ENCODE measurements around the gene FMNL2.

The FMNL2 gene

GRCh38 chr2:152649997-152650396 lies 315.0 kb downstream of the FMNL2 start:
- no peak for DNase-seq (ENCODE audit: low read depth)

GRCh38 chr2:152650768-152651371 lies 315.9 kb downstream of the FMNL2 start:
- DNase-seq (ENCODE audit: low read depth): no peak

DNA sequence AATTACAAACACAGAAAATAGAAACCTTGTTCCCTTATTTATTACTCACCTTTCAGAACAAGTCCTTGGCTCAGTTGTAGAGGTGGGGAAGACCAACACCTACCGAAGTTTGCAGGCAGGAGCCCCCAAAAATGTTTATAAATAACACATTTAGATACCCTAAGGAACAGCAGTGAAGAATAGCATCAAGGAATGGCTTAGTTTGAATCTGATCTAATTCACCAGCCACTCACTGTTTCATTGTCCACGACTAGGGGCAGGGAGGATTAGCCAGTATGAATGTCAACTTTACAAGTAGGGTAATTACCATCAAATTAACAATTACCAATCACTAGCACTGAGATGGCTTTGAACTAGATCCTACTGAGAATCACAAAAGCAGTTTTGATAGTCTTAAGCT lies 316.9 kb downstream of the FMNL2 start:
- no peak for DNase-seq (ENCODE audit: low read depth)

DNA sequence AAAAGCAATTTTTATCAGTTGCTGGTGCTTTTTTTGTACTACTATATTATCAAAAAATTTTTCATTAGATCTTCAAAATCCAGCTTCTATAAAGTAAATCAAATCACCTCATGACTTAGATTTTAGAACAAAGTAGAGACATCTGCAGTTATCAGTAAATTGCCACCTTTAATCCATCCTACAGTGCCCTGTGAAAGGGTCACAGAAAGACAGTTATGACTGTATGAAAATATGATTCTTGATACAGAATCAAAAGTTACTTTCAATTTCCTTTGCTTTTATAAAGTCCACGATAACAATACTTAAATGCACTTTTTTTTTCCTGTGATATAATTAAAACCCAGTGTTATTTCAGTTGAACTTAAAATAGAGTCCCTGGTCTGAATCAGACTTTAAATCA lies 320.9 kb downstream of the FMNL2 start:
- DNase-seq (ENCODE audit: low read depth): no peak

GRCh38 chr2:152657043-152657442 lies 322.1 kb downstream of the FMNL2 start:
- DNase-seq (ENCODE audit: low read depth): no peak

DNA sequence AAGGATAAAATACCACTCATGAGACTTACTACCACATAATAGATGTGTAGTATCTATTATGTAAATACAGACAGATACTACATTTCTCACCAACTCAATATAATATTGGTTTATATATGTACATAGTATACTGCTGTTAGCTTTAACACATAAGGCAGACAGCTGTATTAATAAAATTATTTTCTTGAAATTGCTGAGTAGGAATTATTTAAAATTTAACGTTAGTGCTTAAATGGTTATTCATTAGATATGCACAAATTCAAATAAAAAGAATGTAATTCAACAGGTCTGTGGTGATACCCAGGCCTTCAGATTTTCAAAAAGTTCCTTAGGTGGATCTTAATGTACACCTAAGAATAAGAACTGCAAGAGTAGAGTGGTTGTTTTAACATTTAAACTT lies 323.2 kb downstream of the FMNL2 start:
- DNase-seq (ENCODE audit: low read depth): no peak

GRCh38 chr2:152661076-152661475 lies 326.1 kb downstream of the FMNL2 start:
- DNase-seq (ENCODE audit: low read depth): no peak

GRCh38 chr2:152664725-152665124 lies 329.8 kb downstream of the FMNL2 start:
- DNase-seq (ENCODE audit: low read depth): no peak

- no peak for DNase-seq (ENCODE audit: low read depth)
These were observed 339.4 kb downstream of the FMNL2 start for GRCh38 chr2:152674334-152674733.

DNA sequence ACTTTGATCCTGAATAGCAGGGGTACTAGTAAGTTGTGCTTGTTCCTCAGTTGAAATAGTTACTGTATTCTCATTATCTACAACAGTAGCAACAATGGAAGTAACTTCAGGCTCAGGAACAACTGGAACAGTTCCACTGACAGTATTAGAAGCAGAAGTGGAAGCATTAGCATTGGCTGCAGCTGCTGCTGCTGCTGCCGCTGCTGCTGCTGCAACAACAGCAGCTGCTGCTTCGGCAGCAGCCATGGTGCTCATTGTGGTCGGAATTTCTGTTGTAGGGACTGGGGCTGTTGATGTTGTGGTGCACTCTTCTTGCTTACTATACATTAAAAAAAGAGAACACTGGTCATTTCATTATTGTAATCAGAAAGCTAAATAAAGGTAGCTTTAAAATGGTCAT lies 341.5 kb downstream of the FMNL2 start:
- DNase-seq (ENCODE audit: low read depth): no peak

GRCh38 chr2:152678808-152679207 lies 343.8 kb downstream of the FMNL2 start:
- DNase-seq (ENCODE audit: low read depth): no peak

GRCh38 chr2:152682663-152683062 lies 347.7 kb downstream of the FMNL2 start:
- no peak for DNase-seq (ENCODE audit: low read depth)

DNA sequence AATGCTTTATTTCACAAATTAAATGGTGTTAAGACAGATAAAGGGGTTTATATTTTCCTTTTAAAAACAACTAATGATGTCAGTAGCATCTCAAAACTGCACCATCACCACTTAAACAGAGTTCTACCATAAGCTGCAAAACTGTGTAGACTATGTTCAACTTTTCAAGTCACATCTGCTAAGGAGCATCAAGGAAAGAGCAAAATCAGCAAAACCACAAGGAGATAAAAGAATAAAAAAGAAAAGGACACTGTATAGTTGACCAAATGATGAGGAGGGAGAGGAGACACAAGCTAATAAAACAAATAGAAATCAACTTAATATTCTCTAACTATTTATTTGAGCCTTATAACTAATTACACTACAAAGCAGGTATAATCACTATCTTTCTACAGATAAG lies 348.4 kb downstream of the FMNL2 start:
- DNase-seq (ENCODE audit: low read depth): no peak

GRCh38 chr2:152686321-152686720 lies 351.3 kb downstream of the FMNL2 start:
- DNase-seq (ENCODE audit: low read depth): no peak

GRCh38 chr2:152693033-152693432 lies 358.1 kb downstream of the FMNL2 start:
- no peak for DNase-seq (ENCODE audit: low read depth)

DNA sequence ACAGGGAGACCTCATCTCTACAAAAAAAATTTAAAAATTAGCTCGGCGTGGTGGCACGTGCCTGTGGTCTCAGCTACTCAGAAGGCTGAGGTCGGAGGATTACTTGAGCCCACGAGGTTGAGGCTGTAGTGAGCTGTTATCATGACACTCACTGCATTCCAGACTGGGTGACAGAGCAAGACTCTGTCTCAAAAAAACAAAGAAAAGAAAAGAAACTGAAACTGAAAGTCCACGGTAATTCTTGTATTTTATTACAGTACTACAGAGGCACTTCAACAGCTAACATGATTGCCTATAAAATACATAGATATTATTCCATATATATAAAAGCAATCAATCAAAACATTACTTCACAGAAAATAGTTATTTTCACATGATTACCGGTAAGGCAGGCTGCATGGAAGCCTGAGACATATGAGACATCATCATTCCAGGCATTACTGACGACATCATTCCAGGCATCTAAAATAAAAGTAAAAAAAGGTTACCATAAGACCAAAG lies 359.2 kb downstream of the FMNL2 start:
- DNase-seq (ENCODE audit: low read depth): no peak

- no peak for DNase-seq (ENCODE audit: low read depth)
These were observed 360.8 kb downstream of the FMNL2 start for GRCh38 chr2:152695763-152696162.

GRCh38 chr2:152696476-152696875 lies 361.5 kb downstream of the FMNL2 start:
- no peak for DNase-seq (ENCODE audit: low read depth)
